Measurements from ENCODE around the gene HAUS1.

GRCh38 chr18:46060359-46060841 lies 43.8 kb upstream of the HAUS1 start:
- TF ChIP-seq CTCF (IDR thresholded peaks at IDR 0.05) (no peak), POLR2AphosphoS5 (IDR thresholded peaks at IDR 0.05) (no peak)
